Subcutaneous adipose tissue (tissue), 4 donors: ENCODE measurements around the gene NXPH1. TPM values are rescaled to one million over a fixed set of nuclear protein-coding genes. Genes with fewer than 3 reads are reported as not detected.

Experiments used
- total RNA-seq, 4 donors: library from RNA; depleted of rRNA; stranded (reverse); fragments of >200 nt; gene quantifications; one replicate each; pipeline ENCODE4 v1.1.0, GENCODE V29; 2016
- TF ChIP-seq, protein P1 (sequence below): fragments of 450-650 bp; IDR thresholded peaks from one replicate; pipeline ENCODE4 v1.5.1; 2016; ENCODE audit warnings: low read depth, mild to moderate bottlenecking, control low read depth, antibody characterized with exemption, moderate library complexity

NXPH1 gene
- total RNA-seq, 4 donors from 2014 or later, result not detected

DNA sequence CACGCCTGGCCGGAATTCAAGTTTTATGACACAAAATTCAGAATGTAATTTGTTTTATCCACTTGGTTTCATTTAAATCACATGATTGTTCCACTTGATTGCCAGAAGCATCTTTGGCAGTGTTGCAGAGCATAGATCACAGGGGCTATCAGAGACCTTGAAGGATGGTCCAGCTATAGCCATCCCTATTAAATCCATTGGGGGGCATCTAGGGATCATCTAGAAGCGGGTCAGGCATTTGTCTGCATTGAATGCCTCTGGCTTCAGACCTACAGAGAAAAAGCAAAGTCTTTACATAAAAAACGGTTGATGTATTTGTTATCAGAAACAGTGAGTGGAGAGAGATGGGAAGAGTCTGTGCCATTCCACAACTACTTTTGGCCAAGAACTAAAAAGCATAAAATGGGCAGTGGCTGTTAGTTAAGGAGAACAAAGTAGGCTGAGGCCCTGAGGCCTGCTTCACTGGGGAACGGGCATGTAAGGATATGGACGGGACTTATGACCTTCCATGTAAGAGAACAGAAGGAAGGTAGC is 146.3 kb downstream of the NXPH1 start:
- TF ChIP-seq, protein P1, sequence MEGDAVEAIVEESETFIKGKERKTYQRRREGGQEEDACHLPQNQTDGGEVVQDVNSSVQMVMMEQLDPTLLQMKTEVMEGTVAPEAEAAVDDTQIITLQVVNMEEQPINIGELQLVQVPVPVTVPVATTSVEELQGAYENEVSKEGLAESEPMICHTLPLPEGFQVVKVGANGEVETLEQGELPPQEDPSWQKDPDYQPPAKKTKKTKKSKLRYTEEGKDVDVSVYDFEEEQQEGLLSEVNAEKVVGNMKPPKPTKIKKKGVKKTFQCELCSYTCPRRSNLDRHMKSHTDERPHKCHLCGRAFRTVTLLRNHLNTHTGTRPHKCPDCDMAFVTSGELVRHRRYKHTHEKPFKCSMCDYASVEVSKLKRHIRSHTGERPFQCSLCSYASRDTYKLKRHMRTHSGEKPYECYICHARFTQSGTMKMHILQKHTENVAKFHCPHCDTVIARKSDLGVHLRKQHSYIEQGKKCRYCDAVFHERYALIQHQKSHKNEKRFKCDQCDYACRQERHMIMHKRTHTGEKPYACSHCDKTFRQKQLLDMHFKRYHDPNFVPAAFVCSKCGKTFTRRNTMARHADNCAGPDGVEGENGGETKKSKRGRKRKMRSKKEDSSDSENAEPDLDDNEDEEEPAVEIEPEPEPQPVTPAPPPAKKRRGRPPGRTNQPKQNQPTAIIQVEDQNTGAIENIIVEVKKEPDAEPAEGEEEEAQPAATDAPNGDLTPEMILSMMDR, result no peak

DNA sequence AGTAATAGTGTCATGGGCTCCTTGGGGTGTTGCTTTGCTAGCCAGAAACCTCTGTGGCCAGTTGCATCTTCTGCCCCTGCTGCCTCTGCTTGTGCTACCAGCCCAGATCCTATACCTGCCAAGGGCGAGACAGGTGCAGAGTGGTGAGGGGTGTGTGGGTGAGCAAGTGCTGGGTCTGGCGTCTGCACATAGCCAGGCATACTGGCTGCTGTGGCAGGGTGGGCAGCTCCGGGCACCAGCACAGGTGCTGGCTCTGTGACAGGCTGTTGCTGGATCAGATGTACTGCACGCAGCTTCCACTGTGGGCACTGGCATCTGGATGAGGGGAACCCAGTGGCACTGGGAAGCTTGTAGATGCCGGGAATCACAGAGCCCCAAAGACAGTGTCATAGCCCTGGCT is 148.4 kb downstream of the NXPH1 start:
- TF ChIP-seq, protein P1, result no peak

DNA sequence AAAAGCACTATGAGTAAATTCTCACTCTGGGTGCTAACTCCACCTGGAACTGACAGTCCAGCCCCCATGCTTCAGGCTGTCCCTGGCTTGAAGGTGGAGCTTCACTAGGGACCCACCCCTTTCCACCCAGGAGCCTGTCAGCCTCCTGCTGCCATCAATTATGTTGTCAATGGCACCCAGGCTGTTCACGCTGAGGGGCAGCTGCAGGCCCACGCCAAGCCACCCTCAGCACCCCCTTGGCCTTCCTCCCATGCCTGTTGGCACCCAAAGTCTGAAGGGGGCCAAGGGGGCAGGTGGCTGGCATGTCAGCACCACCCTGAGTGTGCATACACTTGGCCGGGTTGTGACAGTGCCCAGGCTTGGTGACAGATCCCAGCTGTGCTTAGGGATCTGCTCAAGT is 149.3 kb downstream of the NXPH1 start:
- TF ChIP-seq, protein P1, result no peak

DNA sequence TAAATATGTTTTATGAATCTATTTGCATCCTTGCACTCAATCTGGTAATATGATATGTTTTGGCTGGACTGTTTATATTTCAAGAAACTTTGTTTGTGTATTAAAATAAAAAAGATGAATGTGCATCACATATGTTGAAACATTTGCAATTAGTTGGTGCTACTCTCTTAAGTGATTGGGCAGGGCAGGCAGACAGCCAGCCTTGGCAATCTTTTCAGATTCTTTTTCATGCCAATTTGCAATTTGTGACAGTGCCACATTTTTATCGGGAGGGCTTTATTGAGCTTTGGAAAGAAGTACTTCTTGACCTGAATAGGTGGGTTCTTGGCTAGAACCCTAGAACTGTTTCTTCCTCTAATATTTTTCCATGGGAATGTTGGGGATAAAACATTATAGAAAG is 152.2 kb downstream of the NXPH1 start:
- TF ChIP-seq, protein P1, result no peak

DNA sequence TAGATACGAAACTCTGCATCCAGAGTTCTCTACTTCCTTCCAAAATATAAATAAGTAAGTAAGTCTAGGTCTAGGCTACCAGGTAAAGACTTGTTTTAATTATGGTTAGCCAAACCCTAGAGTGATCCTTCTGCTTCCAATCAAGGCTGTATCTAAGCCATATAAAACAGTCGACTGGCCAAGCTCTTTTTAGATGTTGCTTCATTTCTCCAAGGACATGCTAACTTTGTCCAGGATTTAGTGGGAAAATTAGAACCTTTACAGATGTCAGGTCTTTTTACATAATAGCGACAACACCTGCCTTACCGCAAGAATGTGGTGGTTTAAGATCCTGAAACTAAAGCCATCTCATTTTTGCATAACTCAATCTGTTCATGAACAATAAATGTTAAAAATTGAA is 156.8 kb downstream of the NXPH1 start:
- TF ChIP-seq, protein P1, result no peak

DNA sequence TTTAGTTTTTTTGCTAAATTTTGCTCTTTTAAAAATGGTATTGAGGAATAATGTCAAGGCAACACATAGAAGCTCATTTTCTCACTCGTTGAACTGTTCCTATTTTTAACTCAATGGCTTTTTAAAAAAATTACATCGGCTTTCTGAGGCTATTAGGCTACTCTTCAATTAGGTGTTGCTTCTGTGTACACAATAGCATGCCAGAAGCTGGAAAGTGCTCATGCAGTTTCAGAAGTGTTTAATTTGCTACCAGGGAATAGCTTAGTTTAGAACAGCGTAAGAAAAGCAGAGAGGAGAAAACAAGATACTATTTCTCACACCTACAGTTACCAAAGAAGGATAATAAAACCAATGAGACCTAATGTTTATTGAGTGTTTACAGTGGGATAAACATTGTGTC is 157.4 kb downstream of the NXPH1 start:
- TF ChIP-seq, protein P1, result no peak

DNA sequence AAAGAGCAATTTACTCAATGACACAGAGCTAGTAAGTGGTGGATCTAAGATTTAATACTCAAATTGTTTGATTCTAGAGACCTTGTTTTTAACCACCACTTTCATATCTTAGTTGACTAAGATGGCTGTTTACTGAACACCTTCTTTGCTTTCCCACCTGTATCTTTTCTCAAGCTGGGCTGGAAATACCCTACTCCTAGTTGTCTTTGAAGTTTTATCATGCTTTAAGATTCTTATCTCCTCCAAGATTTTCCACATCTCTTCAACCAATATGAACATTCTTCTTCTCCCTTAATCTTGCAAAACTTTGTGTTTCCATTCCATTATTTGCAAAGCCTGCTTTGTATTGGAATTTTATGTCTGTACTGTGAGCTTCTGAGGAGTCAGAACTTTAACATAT is 157.9 kb downstream of the NXPH1 start:
- TF ChIP-seq, protein P1, result no peak

DNA sequence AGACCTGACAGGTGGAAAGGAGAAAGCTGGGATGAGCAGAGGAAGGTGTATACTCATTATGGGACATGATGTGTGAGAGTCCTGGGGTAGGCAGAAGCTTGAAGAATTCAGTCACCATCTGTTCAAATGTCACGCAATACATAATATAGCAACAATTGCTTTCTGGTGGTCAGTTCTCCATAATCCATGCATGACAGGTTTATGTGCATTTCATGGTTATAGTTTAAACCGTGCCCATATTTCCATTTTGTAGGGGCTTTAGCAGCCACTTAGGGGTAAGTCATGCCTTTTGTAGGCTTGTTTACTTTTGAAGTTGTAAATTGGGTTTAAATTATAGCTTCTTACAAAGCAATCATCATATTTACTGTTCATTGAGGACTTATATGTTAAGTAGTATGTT is 158.8 kb downstream of the NXPH1 start:
- TF ChIP-seq, protein P1, result no peak
